ENCODE results near the gene PDCD1. TPM values are rescaled to one million over a fixed set of nuclear protein-coding genes. Genes with fewer than 3 reads are reported as not detected.

The PDCD1 gene
- total RNA-seq, 1 donor from 2014 or later: not detected

- no peak for FAIRE-seq
- no peaks in the 10 kb centered on the region for H3K27me3 ChIP-seq (ENCODE audit: control insufficient read depth, insufficient read depth, low read length)
- no peak for DNase-seq (ENCODE audit: low read depth)
Measured at GRCh38 chr2:241842620-241843211, 16.0 kb downstream of the PDCD1 start.

GRCh38 chr2:241842067-241842415 is 16.7 kb downstream of the PDCD1 start:
- no peaks in the 10 kb centered on the region for H3K27me3 ChIP-seq (ENCODE audit: control insufficient read depth, insufficient read depth, low read length)
- DNase-seq (ENCODE audit: low read depth) (no peak), FAIRE-seq (no peak)
- H3K4me3 ChIP-seq (ENCODE audit: low read depth, low read length): no peak overlapping the region
- no peaks in the 10 kb centered on the region for H3K36me3 ChIP-seq (ENCODE audit: control insufficient read depth, insufficient read depth, low read length)
- TF ChIP-seq CTCF (IDR thresholded peaks at IDR 0.05; ENCODE audit: insufficient read depth, low read length, severe bottlenecking): no peak

More at GRCh38 chr2:241842620-241843211, 16.0 kb downstream of the PDCD1 start:
- H3K36me3 ChIP-seq (ENCODE audit: control insufficient read depth, insufficient read depth, low read length): no peaks in the 10 kb centered on the region
- no peak overlapping the region for H3K4me3 ChIP-seq (ENCODE audit: low read depth, low read length)
- no peak for TF ChIP-seq CTCF (IDR thresholded peaks at IDR 0.05; ENCODE audit: insufficient read depth, low read length, severe bottlenecking)

- no peak for TF ChIP-seq CTCF (IDR thresholded peaks at IDR 0.05; ENCODE audit: insufficient read depth, low read length, severe bottlenecking)
- FAIRE-seq (no peak), DNase-seq (ENCODE audit: low read depth) (no peak)
- Histone ChIP-seq H3K4me3 (ENCODE audit: low read depth, low read length) (no peak overlapping the region), H3K27me3 (ENCODE audit: control insufficient read depth, insufficient read depth, low read length) (no peaks in the 10 kb centered on the region), H3K36me3 (ENCODE audit: control insufficient read depth, insufficient read depth, low read length) (no peaks in the 10 kb centered on the region)
Measured at GRCh38 chr2:241841181-241842066, 17.3 kb downstream of the PDCD1 start.

- Histone ChIP-seq H3K36me3 (ENCODE audit: control insufficient read depth, insufficient read depth, low read length) (no peaks in the 10 kb centered on the region), H3K27me3 (ENCODE audit: control insufficient read depth, insufficient read depth, low read length) (no peaks in the 10 kb centered on the region), H3K4me3 (ENCODE audit: low read depth, low read length) (no peak overlapping the region)
- no peak for TF ChIP-seq CTCF (IDR thresholded peaks at IDR 0.05; ENCODE audit: insufficient read depth, low read length, severe bottlenecking)
- FAIRE-seq: no peak
- DNase-seq (ENCODE audit: low read depth): no peak
Measured at GRCh38 chr2:241837197-241837965, 21.3 kb downstream of the PDCD1 start.

GRCh38 chr2:241836292-241836691 is 22.4 kb downstream of the PDCD1 start:
- Histone ChIP-seq H3K4me3 (ENCODE audit: low read depth, low read length) (no peak overlapping the region), H3K27me3 (ENCODE audit: control insufficient read depth, insufficient read depth, low read length) (no peaks in the 10 kb centered on the region), H3K36me3 (ENCODE audit: control insufficient read depth, insufficient read depth, low read length) (no peaks in the 10 kb centered on the region)
- DNase-seq (ENCODE audit: low read depth) (no peak), FAIRE-seq (no peak)
- no peak for TF ChIP-seq CTCF (IDR thresholded peaks at IDR 0.05; ENCODE audit: insufficient read depth, low read length, severe bottlenecking)
